ENCODE measurements around the gene PGAM2.

PGAM2 gene

GRCh38 chr7:44082541-44083207, 17.3 kb upstream of the PGAM2 start:
- DNase-seq, result peak; percentile 97

GRCh38 chr7:44081266-44081748, 15.9 kb upstream of the PGAM2 start:
- DNase-seq, result peak; percentile 50

- DNase-seq, result no peak
These were observed 15.4 kb upstream of the PGAM2 start for GRCh38 chr7:44080686-44081265.

- no peak for DNase-seq
These were observed 14.8 kb upstream of the PGAM2 start for GRCh38 chr7:44080118-44080517.

GRCh38 chr7:44079331-44080021, 14.1 kb upstream of the PGAM2 start:
- DNase-seq, result no peak

GRCh38 chr7:44078521-44078920, 13.2 kb upstream of the PGAM2 start:
- DNase-seq, result no peak

GRCh38 chr7:44077681-44078091, 12.3 kb upstream of the PGAM2 start:
- no peak for DNase-seq

GRCh38 chr7:44077061-44077460, 11.7 kb upstream of the PGAM2 start:
- no peak for DNase-seq

- no peak for DNase-seq
These were observed 10.9 kb upstream of the PGAM2 start for GRCh38 chr7:44076101-44076895.

- no peak for DNase-seq
These were observed 10.1 kb upstream of the PGAM2 start for GRCh38 chr7:44075296-44076075.

- no peak for DNase-seq
These were observed 9.0 kb upstream of the PGAM2 start for GRCh38 chr7:44074349-44074695.

GRCh38 chr7:44073664-44074348, 8.4 kb upstream of the PGAM2 start:
- peak; percentile 77 for DNase-seq

- peak; percentile 66 for DNase-seq
These were observed 7.2 kb upstream of the PGAM2 start for GRCh38 chr7:44072364-44073231.

GRCh38 chr7:44071726-44072363, 6.5 kb upstream of the PGAM2 start:
- no peak for DNase-seq

- no peak for DNase-seq
These were observed 2.7 kb upstream of the PGAM2 start for GRCh38 chr7:44068054-44068453.

- DNase-seq, result no peak
These were observed 1.9 kb upstream of the PGAM2 start for GRCh38 chr7:44067064-44067951.

GRCh38 chr7:44066494-44067063, 1.2 kb upstream of the PGAM2 start:
- no peak for DNase-seq

- no peak for DNase-seq
These were observed 719 bp upstream of the PGAM2 start for GRCh38 chr7:44066111-44066460.

GRCh38 chr7:44064791-44065430, 456 bp downstream of the PGAM2 start:
- DNase-seq, result no peak
